K562 (cell line): ENCODE measurements around the gene CCDC117. TPM values are rescaled to one million over a fixed set of nuclear protein-coding genes. Genes with fewer than 3 reads are reported as not detected.

Experiments
- ATAC-seq: fragments of 200-7000 bp; cut with Tn5 transposase; 3 replicates; pipeline ENCODE4 v1.9.1; 2020; ENCODE audit warnings: moderate library complexity
- BruUV-seq: library from RNA; stranded (reverse); fragments of 400-500 nt; replicated peaks from 2 replicates; lab custom pipeline; 2021; lab: Mats Ljungman, UMichigan
- CTCF ChIA-PET: fragments of 300-600 bp; formaldehyde crosslinking; extraction: SDS; loops from one replicate; lab custom pipeline; 2021; ENCODE audit warnings: low intra/inter-chr PET ratio; lab: Yijun Ruan, JAX
- POLR2A ChIA-PET: fragments of 300-600, 350-650 bp; sonication (Branson Sonifier 250); formaldehyde crosslinking; extraction: SDS; loops from one replicate; lab custom pipeline; 2021; ENCODE audit warnings: antibody characterized with exemption, inconsistent platforms; lab: Yijun Ruan, JAX
- DNase-seq, 4 experiments: peaks; one replicate each; pipeline versions ENCODE4 v3.0.0 to v3.0.0-alpha.2; 2011 to 2018; ENCODE audit warnings: low spot score in 3 of 4, mixed read lengths in 3 of 4; ENCODE audit errors: extremely low read depth in 1 of 4
- FAIRE-seq: peaks from 2 replicates; lab custom pipeline; 2011; peaks lifted over from hg19 to GRCh38; lab: Jason Lieb, UNC
- H2AFZ ChIP-seq: 2 replicates; pipeline ENCODE4 v1.6.0; 2011; ENCODE audit warnings: low read depth, low read length, control low read depth, inconsistent platforms
- H3K27ac ChIP-seq: fragments of 200-600 bp; 3 replicates; pipeline ENCODE4 v1.8.0; 2011; ENCODE audit warnings: low read depth, mild to moderate bottlenecking, control low read depth, inconsistent platforms, low read length, moderate library complexity, mixed read lengths; ENCODE audit errors: extremely low read depth
- H3K27me3 ChIP-seq, 2 experiments: fragments of 300-600 bp in 1 of 2; 2 replicates in 1 of 2; 3 replicates in 1 of 2; pipeline versions ENCODE4 v1.6.0 to v1.8.0; 2011; ENCODE audit warnings: inconsistent platforms in 2 of 2, low read length in 2 of 2, mild to moderate bottlenecking in 1 of 2, mixed read lengths in 1 of 2, moderate library complexity in 1 of 2; ENCODE audit not compliant: control insufficient read depth in 2 of 2, insufficient read depth in 2 of 2
- H3K36me3 ChIP-seq: fragments of 300-600 bp; 3 replicates; pipeline ENCODE4 v1.8.0; 2011; ENCODE audit warnings: mild to moderate bottlenecking, low read length, inconsistent platforms; ENCODE audit not compliant: control insufficient read depth, insufficient read depth
- H3K4me1 ChIP-seq, 2 experiments: fragments of 200-600 bp in 1 of 2; replicated peaks in 1 of 2; 2 replicates in 1 of 2; 3 replicates in 1 of 2; pipeline versions ENCODE4 v1.5.1 to v1.8.0; 2011; ENCODE audit warnings: inconsistent platforms in 2 of 2, low read length in 2 of 2, mild to moderate bottlenecking in 1 of 2, mixed read lengths in 1 of 2, moderate library complexity in 1 of 2; ENCODE audit not compliant: control insufficient read depth in 2 of 2, insufficient read depth in 2 of 2
- H3K4me2 ChIP-seq: 2 replicates; pipeline ENCODE4 v1.6.1; 2011; ENCODE audit warnings: low read length, control low read depth, inconsistent platforms, mixed read lengths; ENCODE audit not compliant: insufficient read depth
- H3K4me3 ChIP-seq: fragments of 200-600 bp; sonication (generic), shearing (Covaris generic); 2 replicates; pipeline ENCODE4 v1.5.1; 2016; ENCODE audit warnings: control low read depth, inconsistent platforms
- H3K79me2 ChIP-seq: fragments of 200-600 bp; 3 replicates; pipeline ENCODE4 v1.8.0; 2011; ENCODE audit warnings: low read length, inconsistent platforms; ENCODE audit not compliant: control insufficient read depth, insufficient read depth
- H3K9ac ChIP-seq, 2 experiments: 2 replicates each; pipeline versions ENCODE4 v1.6.0 to v1.6.1; 2011; ENCODE audit warnings: low read depth in 2 of 2, low read length in 2 of 2, control low read depth in 1 of 2, inconsistent platforms in 1 of 2, mild to moderate bottlenecking in 1 of 2, mixed read lengths in 1 of 2; ENCODE audit not compliant: insufficient read depth in 1 of 2
- H3K9me1 ChIP-seq: one replicate; pipeline ENCODE4 v1.6.0; 2011; ENCODE audit warnings: inconsistent platforms, mild to moderate bottlenecking, low read length, moderate library complexity; ENCODE audit not compliant: control insufficient read depth, insufficient read depth
- H3K9me3 ChIP-seq: replicated peaks from 2 replicates; pipeline ENCODE4 v1.5.1; 2011; ENCODE audit warnings: low read depth, low read length, inconsistent platforms; ENCODE audit not compliant: control insufficient read depth, insufficient read depth
- H4K20me1 ChIP-seq: replicated peaks from 2 replicates; pipeline ENCODE4 v1.6.1; 2011; ENCODE audit warnings: low read length, inconsistent platforms, mixed read lengths; ENCODE audit not compliant: control insufficient read depth, insufficient read depth
- ARNT ChIP-seq, 2 experiments: fragments of 450-650 bp; IDR thresholded peaks; 2 replicates each; pipeline ENCODE4 v1.6.1; 2016; ENCODE audit warnings: mild to moderate bottlenecking in 1 of 2
- CBX3 ChIP-seq, 2 experiments: IDR thresholded peaks; 1 replicate in 1 of 2; 2 replicates in 1 of 2; pipeline ENCODE4 v1.6.1; 2012; ENCODE audit warnings: inconsistent platforms in 2 of 2, low read length in 2 of 2, borderline replicate concordance in 1 of 2, control low read depth in 1 of 2
- CHD4 ChIP-seq: fragments of 200-600 bp; sonication (generic); IDR thresholded peaks from 3 replicates; pipeline ENCODE4 v1.6.1; 2012; ENCODE audit warnings: low read depth, mild to moderate bottlenecking, mixed read lengths, low read length, inconsistent platforms; ENCODE audit not compliant: insufficient read depth, insufficient replicate concordance, poor library complexity, severe bottlenecking
- CREBBP ChIP-seq: IDR thresholded peaks from one replicate; pipeline ENCODE4 v1.6.1; 2012; ENCODE audit warnings: low read depth, mild to moderate bottlenecking, control low read depth, inconsistent platforms, low read length
- CTBP1 ChIP-seq: fragments of 450-650 bp; IDR thresholded peaks from 2 replicates; pipeline ENCODE4 v1.6.1; 2016; ENCODE audit warnings: borderline replicate concordance
- DMBX1 ChIP-seq: fragments of 250-450 bp; sonication (Bioruptor Pico); IDR thresholded peaks from 2 replicates; pipeline ENCODE4 v1.8.0; 2022; ENCODE audit warnings: inconsistent platforms, mild to moderate bottlenecking, moderate library complexity, borderline replicate concordance
- ELK1 ChIP-seq: sonication (generic); formaldehyde crosslinking; IDR thresholded peaks from 2 replicates; pipeline ENCODE4 v1.8.1; 2022; ENCODE audit warnings: missing genetic modification reagents
- HEY1 ChIP-seq: fragments of 250-450 bp; sonication (Bioruptor Pico); IDR thresholded peaks from 2 replicates; pipeline ENCODE4 v1.5.0; 2020; ENCODE audit warnings: mild to moderate bottlenecking, moderate library complexity, borderline replicate concordance
- HLTF ChIP-seq: fragments of 450-650 bp; IDR thresholded peaks from 2 replicates; pipeline ENCODE4 v1.6.1; 2016
- NCOA1 ChIP-seq: fragments of 450-650 bp; IDR thresholded peaks from 2 replicates; pipeline ENCODE4 v1.6.1; 2016; ENCODE audit warnings: low read depth
- NR2F6 ChIP-seq: fragments of 450-650 bp; formaldehyde crosslinking; IDR thresholded peaks from 2 replicates; pipeline ENCODE4 v1.4.0; 2020; ENCODE audit warnings: mild to moderate bottlenecking
- SLC30A9 ChIP-seq: fragments of 250-450 bp; sonication (Bioruptor Pico); IDR thresholded peaks from 2 replicates; pipeline ENCODE4 v1.8.0; 2022; ENCODE audit warnings: mild to moderate bottlenecking, moderate library complexity
- TSHZ1 ChIP-seq: fragments of 250-450 bp; sonication (Bioruptor Pico); IDR thresholded peaks from 2 replicates; pipeline ENCODE4 v1.4.0; 2020; ENCODE audit warnings: mild to moderate bottlenecking, moderate library complexity
- ZFP1 ChIP-seq: fragments of 450-650 bp; formaldehyde crosslinking; IDR thresholded peaks from 2 replicates; pipeline ENCODE4 v1.4.0; 2020; ENCODE audit warnings: mild to moderate bottlenecking, mixed read lengths
- ZNF785 ChIP-seq: fragments of 250-450 bp; sonication (Bioruptor Pico); IDR thresholded peaks from 2 replicates; pipeline ENCODE4 v1.4.0; 2020; ENCODE audit warnings: mild to moderate bottlenecking
- WGBS: fragments of 100-300 bp; shearing (Covaris generic); methylation state at CpG from one replicate; pipeline ENCODE4 v1.1.6; 2016; ENCODE audit warnings: low coverage, mixed read lengths; ENCODE audit not compliant: insufficient coverage; ENCODE audit errors: missing lambda C conversion rate; 5-methylcytosine and 5-hydroxymethylcytosine counted together
- in situ Hi-C: fragments of 300-500 bp; cut with MboI; formaldehyde crosslinking; loops from 4 replicates; pipeline ENCODE4 v1.15.0; 2018; ENCODE audit warnings: inconsistent platforms, mixed read lengths
- intact Hi-C: fragments of 100-400 bp; cut with micrococcal nuclease; formaldehyde crosslinking; loops from 2 replicates; pipeline ENCODE4 v1.14.2; 2022
- polyA plus RNA-seq, 8 experiments: library from polyadenylated mRNA; depleted of rRNA in 4 of 8; stranded (reverse) in 5 of 8; unstranded in 3 of 8; fragments of >200 nt; fragmentation: Nextera tagmentation in 2 of 8; fragmentation: Illumina TruSeq in 1 of 8; extraction: Ambion mirVana in 2 of 8; extraction: Trizol in 1 of 8; gene quantifications; 2 replicates each; pipeline versions ENCODE4 v1.2.1 to v1.2.3, GENCODE V29; 2011 to 2014; ENCODE audit warnings: inconsistent platforms in 1 of 8, missing spikeins in 1 of 8
- total RNA-seq, 7 experiments: library from RNA; depleted of rRNA in 6 of 7; stranded (reverse); fragments of >200 nt in 6 of 7; fragmentation: Illumina TruSeq in 2 of 7; extraction: Trizol in 2 of 7; gene quantifications; 2 replicates each; pipeline versions ENCODE4 v1.2.1 to v1.2.3, GENCODE V29; 2011 to 2021; ENCODE audit warnings: low replicate concordance in 1 of 7

The CCDC117 gene
- total and polyA plus RNA-seq, 9 of the 15 experiments (the other 6 are each of a cell fraction or from before 2014, with no cell fraction given): 5.7 to 23.3 (median 15.8) TPM

- WGBS: 52% methylated on average over 4 of the region's 5 CpGs
- intact Hi-C loops: no loop called here
Observed at GRCh38 chr22:28771195-28771791, 1.2 kb upstream of the CCDC117 start.

More at GRCh38 chr22:28771195-28771791, 1.2 kb upstream of the CCDC117 start:
- Histone ChIP-seq H3K27me3 (no peaks in the 10 kb centered on the region), H3K4me2 (no peak overlapping the region), H3K4me3 (no peak overlapping the region), H3K9me1 (no peaks in the 10 kb centered on the region)
- POLR2A ChIA-PET: interaction anchor here (1.1 to 1.2 kb wide), 3 partner anchors 12 to 47 kb away, joined by 3 to 5 read pairs (median 3); no protein-coding TSS in a partner anchor
- no peak for ATAC-seq
- no peak for TF ChIP-seq CREBBP
- no peak for TF ChIP-seq ARNT (IDR thresholded peaks at IDR 0.05)
- no peak for TF ChIP-seq ELK1 (CRISPR knock-in tag)
- TF ChIP-seq ZFP1: no peak
- no peak for TF ChIP-seq NR2F6 (CRISPR knock-in tag)
- no peak for TF ChIP-seq DMBX1
- TF ChIP-seq ZNF785 (CRISPR knock-in tag): no peak
- TF ChIP-seq NCOA1: no peak
- TF ChIP-seq CBX3 (IDR thresholded peaks at IDR 0.05; ENCODE audit: borderline replicate concordance in 1 of 2, low read length in 2 of 2): no peak
- TF ChIP-seq CTBP1: no peak
- TF ChIP-seq HLTF: no peak
- TF ChIP-seq CHD4: no peak
- no peak for TF ChIP-seq HEY1 (CRISPR knock-in tag)
- no peak for TF ChIP-seq SLC30A9 (CRISPR knock-in tag)
- no peak for TF ChIP-seq TSHZ1 (CRISPR knock-in tag)
- TF ChIP-seq, all 486 proteins: peak for 0
- DNase-seq (no peak), FAIRE-seq (no peak)
- in situ Hi-C loops: no loop called here
- Histone ChIP-seq H3K9ac (no peak overlapping the region), H4K20me1 (no peaks in the 10 kb centered on the region), H3K79me2 (peaks cover 23% of the 10 kb centered on the region), H3K27ac (no peak overlapping the region), H3K4me1 (peaks cover 3 to 6% of the 10 kb centered on the region in 2 experiments; a peak in 2 of 5 replicates), H2AFZ (0 out of 2 replicates have a peak overlapping the region, but pooled peaks have one; percentile 16), H3K9me3 (no peaks in the 10 kb centered on the region), H3K36me3 (peaks cover 20% of the 10 kb centered on the region; the same call in 1 of the 3 replicates)
- CTCF ChIA-PET: no interaction called here
- BruUV-seq: no TSS peak
